Activated CD4-positive, alpha-beta T cell treated with anti-CD3 and anti-CD28 coated beads, Interleukin-2, Interleukin-4, amounts not matched to agents 100 ng/mL and 50 ng/mL, durations not matched to agents 16 hours and 8 hours (primary cell): Measurements from ENCODE around the gene RELA.
A peak's percentile ranks its signal among the peaks of the same experiment; 100 is the strongest.
"Not testable (repeated sequence)": the region's sequence is repeated elsewhere in the genome, so short reads cannot be mapped to it uniquely, and the experiment has no call there.

Source experiments
- DNase-seq: peaks from one replicate; pipeline ENCODE4 v3.0.0-alpha.2; 2020; ENCODE audit warnings: low spot score

The RELA gene

GRCh38 chr11:65672180-65672860, 9.6 kb upstream of the RELA start:
- no peak for DNase-seq

- peak; percentile 36 for DNase-seq
Measured at GRCh38 chr11:65663639-65664200, 1.0 kb upstream of the RELA start.

GRCh38 chr11:65662247-65662798, 393 bp downstream of the RELA start:
- no peak for DNase-seq

GRCh38 chr11:65661599-65662246, 993 bp downstream of the RELA start:
- DNase-seq: no peak

- DNase-seq: not testable (repeated sequence)
Measured at GRCh38 chr11:65660908-65661307, 1.8 kb downstream of the RELA start.

GRCh38 chr11:65660038-65660437, 2.7 kb downstream of the RELA start:
- DNase-seq: no peak

GRCh38 chr11:65658174-65659021, 4.3 kb downstream of the RELA start:
- no peak for DNase-seq

- DNase-seq: no peak
Measured at GRCh38 chr11:65657426-65657825, 5.3 kb downstream of the RELA start.

GRCh38 chr11:65655570-65656332, 7.0 kb downstream of the RELA start:
- DNase-seq: no peak

- DNase-seq: no peak
Measured at GRCh38 chr11:65654375-65655349, 8.1 kb downstream of the RELA start.

GRCh38 chr11:65653229-65654225, 9.2 kb downstream of the RELA start:
- DNase-seq: peak; percentile 17

- DNase-seq: peak; percentile 91
Measured at GRCh38 chr11:65652511-65653228, 10.0 kb downstream of the RELA start.

GRCh38 chr11:65651589-65652510, 10.9 kb downstream of the RELA start:
- no peak for DNase-seq

GRCh38 chr11:65651339-65651588, 11.5 kb downstream of the RELA start:
- no peak for DNase-seq

GRCh38 chr11:65650547-65651338, 12.0 kb downstream of the RELA start:
- no peak for DNase-seq

- DNase-seq: no peak
Measured at GRCh38 chr11:65649656-65650546, 12.8 kb downstream of the RELA start.
